ENCODE data around the gene PLCL1. TPM values are rescaled to one million over a fixed set of nuclear protein-coding genes. Genes with fewer than 3 reads are reported as not detected.

PLCL1 gene
- total RNA-seq, 4 donors from 2014 or later: 6.6 to 10.0 (median 7.9) TPM

DNA sequence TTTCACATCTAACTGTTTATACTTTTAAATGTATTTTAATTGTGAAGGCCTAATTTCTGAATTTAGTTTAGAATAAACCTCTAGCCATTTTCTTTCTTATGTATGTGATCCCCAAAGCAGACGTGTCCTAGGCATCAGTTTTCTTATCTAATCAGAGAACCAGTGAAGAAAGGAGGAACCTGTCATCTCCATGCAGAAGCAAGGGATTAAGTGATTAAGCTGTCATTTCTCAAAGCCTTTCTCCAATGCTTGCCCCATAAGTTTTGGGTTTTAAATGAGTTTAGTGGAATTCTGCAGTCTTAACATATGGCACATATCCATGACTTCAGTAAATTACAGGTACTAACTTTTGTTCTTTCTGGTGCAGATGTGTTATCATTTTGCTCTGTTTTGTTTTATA, 190.4 kb downstream of the PLCL1 start:
- Histone ChIP-seq H3K9me3 (no peaks in the 10 kb centered on the region), H3K4me1 (no peaks in the 10 kb centered on the region), H3K27me3 (no peaks in the 10 kb centered on the region), H3K36me3 (no peaks in the 10 kb centered on the region), H3K4me3 (no peak overlapping the region), H3K27ac (no peak overlapping the region)
- no peak for DNase-seq (ENCODE audit: low spot score in 2 of 2)
- 91 to 96% methylated on average over 1 of the region's 1 CpG for WGBS, 2 donors
- no peak for TF ChIP-seq EP300 (IDR thresholded peaks at IDR 0.05)

DNA sequence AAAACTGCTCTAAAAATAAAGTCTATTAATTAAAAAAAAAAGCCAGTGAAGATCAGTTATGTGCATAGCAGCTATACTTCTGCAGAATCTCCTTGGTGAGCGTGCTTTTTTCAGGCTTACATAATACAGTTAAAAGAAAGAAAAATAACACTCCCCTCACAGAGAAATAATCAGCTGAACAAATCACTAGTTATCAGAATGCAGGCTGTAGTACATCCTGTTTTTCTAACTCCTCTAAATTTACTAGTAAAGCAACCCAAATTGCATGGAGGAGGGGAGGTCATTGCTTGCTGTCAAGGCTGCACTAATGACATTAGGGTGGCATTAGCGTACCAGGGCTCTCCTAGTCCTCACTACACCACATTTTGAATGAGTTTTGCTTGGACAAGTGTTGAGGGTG, 192.2 kb downstream of the PLCL1 start:
- Histone ChIP-seq H3K27ac (no peak overlapping the region), H3K4me3 (no peak overlapping the region), H3K9me3 (no peaks in the 10 kb centered on the region), H3K4me1 (no peaks in the 10 kb centered on the region), H3K27me3 (no peaks in the 10 kb centered on the region), H3K36me3 (no peaks in the 10 kb centered on the region)
- WGBS, 2 donors: 58 to 59% methylated on average over 2 of the region's 2 CpGs
- TF ChIP-seq CTCF (IDR thresholded peaks at IDR 0.05) (no peak), POLR2A (IDR thresholded peaks at IDR 0.05) (no peak), EP300 (IDR thresholded peaks at IDR 0.05) (no peak)
- no peak for DNase-seq (ENCODE audit: low spot score in 2 of 2)

GRCh38 chr2:197997083-197997541, 192.7 kb downstream of the PLCL1 start:
- 90 to 97% methylated on average over 7 of the region's 7 CpGs for WGBS, 2 donors
- Histone ChIP-seq H3K4me3 (no peak overlapping the region), H3K27me3 (no peaks in the 10 kb centered on the region), H3K9me3 (no peaks in the 10 kb centered on the region), H3K4me1 (no peaks in the 10 kb centered on the region), H3K27ac (no peak overlapping the region), H3K36me3 (no peaks in the 10 kb centered on the region)
- DNase-seq (ENCODE audit: low spot score in 2 of 2): no peak
- TF ChIP-seq EP300 (IDR thresholded peaks at IDR 0.05): no peak
- TF ChIP-seq CTCF (IDR thresholded peaks at IDR 0.05): no peak
- no peak for TF ChIP-seq POLR2A (IDR thresholded peaks at IDR 0.05)

DNA sequence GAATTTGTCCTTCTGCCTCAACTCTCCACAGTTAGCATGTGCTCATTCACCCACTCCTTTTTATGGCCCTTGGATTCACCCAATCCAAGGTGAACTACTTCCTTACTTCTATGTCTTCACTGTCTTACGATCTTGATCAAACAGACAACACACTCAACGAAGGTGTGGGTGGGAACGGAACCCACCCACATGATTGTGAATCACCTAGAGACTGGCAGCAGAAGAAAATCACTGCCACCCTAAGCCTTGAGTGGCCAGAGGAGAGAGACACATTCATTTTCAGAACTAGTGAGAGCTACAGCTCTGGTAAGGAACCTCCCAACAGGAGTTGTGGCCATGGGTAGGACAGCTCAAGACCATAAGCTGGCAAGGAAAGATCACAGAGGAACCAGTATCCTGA, 194.3 kb downstream of the PLCL1 start:
- 94% methylated on average over 3 of the region's 3 CpGs for WGBS, 2 donors
- Histone ChIP-seq H3K4me1 (no peaks in the 10 kb centered on the region), H3K9me3 (peaks cover 0 to 3% (median 0%) of the 10 kb centered on the region in 4 donors), H3K4me3 (no peak overlapping the region), H3K36me3 (no peaks in the 10 kb centered on the region), H3K27ac (no peak overlapping the region), H3K27me3 (no peaks in the 10 kb centered on the region)
- TF ChIP-seq POLR2A (IDR thresholded peaks at IDR 0.05): no peak
- TF ChIP-seq EP300 (IDR thresholded peaks at IDR 0.05): no peak
- no peak for TF ChIP-seq CTCF (IDR thresholded peaks at IDR 0.05)
- no peak for DNase-seq (ENCODE audit: low spot score in 2 of 2)

GRCh38 chr2:198000417-198000816, 196.0 kb downstream of the PLCL1 start:
- no peaks in the 10 kb centered on the region for H3K27me3 ChIP-seq
- no peaks in the 10 kb centered on the region for H3K4me1 ChIP-seq
- TF ChIP-seq POLR2A (IDR thresholded peaks at IDR 0.05) (no peak), EP300 (IDR thresholded peaks at IDR 0.05) (no peak)
- H3K27ac ChIP-seq: no peak overlapping the region
- DNase-seq (ENCODE audit: low spot score in 2 of 2): no peak
- H3K36me3 ChIP-seq: no peaks in the 10 kb centered on the region
- 96 to 100% methylated on average over 1 of the region's 1 CpG for WGBS, 2 donors
- H3K9me3 ChIP-seq: peaks cover 0 to 3% (median 0%) of the 10 kb centered on the region in 4 donors
- H3K4me3 ChIP-seq: no peak overlapping the region

DNA sequence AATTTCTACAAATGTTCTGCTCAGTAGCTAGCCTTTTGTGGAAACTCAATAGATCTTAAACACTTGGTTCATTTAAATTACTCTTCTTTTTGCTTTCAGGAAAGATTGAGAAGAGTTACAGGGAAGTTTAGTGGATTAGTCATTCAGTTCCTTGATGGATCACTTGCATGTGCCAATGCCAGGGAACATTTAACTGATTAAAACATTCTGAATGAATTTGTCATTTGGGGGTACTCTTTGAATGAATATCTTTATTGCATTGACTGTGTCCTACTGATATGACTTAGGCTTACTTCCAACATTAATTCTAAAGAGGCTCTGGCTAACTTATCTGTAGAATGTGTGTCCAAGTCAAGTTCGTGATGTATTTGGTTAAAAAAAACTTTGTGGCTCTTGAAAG, 199.8 kb downstream of the PLCL1 start:
- Histone ChIP-seq H3K36me3 (no peaks in the 10 kb centered on the region), H3K27me3 (no peaks in the 10 kb centered on the region), H3K27ac (no peak overlapping the region), H3K4me1 (no peaks in the 10 kb centered on the region), H3K4me3 (no peak overlapping the region), H3K9me3 (peaks cover 0 to 4% (median under 1%) of the 10 kb centered on the region in 4 donors)
- 21 to 39% methylated on average over 1 of the region's 1 CpG for WGBS, 2 donors
- TF ChIP-seq POLR2A (IDR thresholded peaks at IDR 0.05): no peak
- no peak for TF ChIP-seq CTCF (IDR thresholded peaks at IDR 0.05)
- no peak for TF ChIP-seq EP300 (IDR thresholded peaks at IDR 0.05)
- no peak for DNase-seq (ENCODE audit: low spot score in 2 of 2)
